HepG2 (cell line): ENCODE data around the gene C11orf24. TPM values are rescaled to one million over a fixed set of nuclear protein-coding genes. Genes with fewer than 3 reads are reported as not detected.

Experiments used
- HHEX ChIP-seq: IDR thresholded peaks from 2 replicates; pipeline ENCODE4 v1.6.1; 2016; ENCODE audit warnings: control low read depth
- KLF15 ChIP-seq: sonication (generic); formaldehyde crosslinking; IDR thresholded peaks from 2 replicates; pipeline ENCODE4 v1.8.1; 2023; ENCODE audit warnings: borderline replicate concordance, mild to moderate bottlenecking, inconsistent platforms, missing genetic modification reagents, mixed read lengths
- KLF6 ChIP-seq: IDR thresholded peaks from 2 replicates; pipeline ENCODE4 v1.8.0; 2016; ENCODE audit warnings: missing biosample characterization, missing genetic modification reagents
- MAFG ChIP-seq: sonication (generic); formaldehyde crosslinking; IDR thresholded peaks from 2 replicates; pipeline ENCODE4 v1.5.1; 2020; ENCODE audit warnings: mild to moderate bottlenecking, missing genetic modification reagents
- SNAPC5 ChIP-seq: sonication (generic); formaldehyde crosslinking; IDR thresholded peaks from 2 replicates; pipeline ENCODE4 v1.8.1; 2023; ENCODE audit warnings: mild to moderate bottlenecking, missing genetic modification reagents, borderline replicate concordance
- SRSF1 ChIP-seq: fragments of 200-400 bp; formaldehyde crosslinking; optimal IDR thresholded peaks from 2 replicates; pipeline ENCODE3; 2017; ENCODE audit warnings: mild to moderate bottlenecking, low read depth, low read length, moderate library complexity
- ZGPAT ChIP-seq: IDR thresholded peaks from 2 replicates; pipeline ENCODE4 v1.6.1; 2016; ENCODE audit warnings: mild to moderate bottlenecking
- ZNF136 ChIP-seq: sonication (generic); formaldehyde crosslinking; IDR thresholded peaks from 2 replicates; pipeline ENCODE4 v1.8.1; 2022; ENCODE audit warnings: low read depth, mild to moderate bottlenecking, moderate library complexity, missing genetic modification reagents
- ZNF281 ChIP-seq: sonication (generic); formaldehyde crosslinking; IDR thresholded peaks from 2 replicates; pipeline ENCODE4 v1.4.0; 2020; ENCODE audit warnings: missing genetic modification reagents, borderline replicate concordance
- ZNF44 ChIP-seq: sonication (generic); formaldehyde crosslinking; IDR thresholded peaks from 2 replicates; pipeline ENCODE4 v1.5.1; 2020; ENCODE audit warnings: mild to moderate bottlenecking, missing genetic modification reagents
- ZNF589 ChIP-seq: sonication (generic); formaldehyde crosslinking; conservative IDR thresholded peaks from 2 replicates; pipeline ENCODE4 v1.8.0; 2022; ENCODE audit warnings: mild to moderate bottlenecking, moderate library complexity, missing genetic modification reagents
- polyA plus RNA-seq, 8 experiments: library from polyadenylated mRNA; depleted of rRNA in 3 of 8; stranded (reverse) in 7 of 8; unstranded in 1 of 8; fragments of >200 nt; fragmentation: Illumina TruSeq in 4 of 8; extraction: Trizol in 4 of 8; gene quantifications; 2 replicates each; pipeline versions ENCODE4 v1.2.1 to v1.2.3, GENCODE V29; 2011 to 2016; ENCODE audit warnings: low read depth in 4 of 8, missing spikeins in 1 of 8, mixed read lengths in 1 of 8; ENCODE audit not compliant: insufficient read depth in 1 of 8
- total RNA-seq, 5 experiments: library from RNA; depleted of rRNA; stranded (reverse); fragments of >200 nt; fragmentation: Illumina TruSeq; extraction: Trizol; gene quantifications; 2 replicates each; pipeline ENCODE4 v1.2.3, GENCODE V29; 2016; ENCODE audit warnings: low read depth in 1 of 5
- TF ChIP-seq, protein P1 (sequence below): sonication (generic); formaldehyde crosslinking; IDR thresholded peaks from 2 replicates; pipeline ENCODE4 v1.5.0; 2020; ENCODE audit warnings: mild to moderate bottlenecking, missing genetic modification reagents
- TF ChIP-seq, protein P2 (sequence below): IDR thresholded peaks from 2 replicates; pipeline ENCODE4 v1.6.1; 2016
- TF ChIP-seq, protein P3 (sequence below), 2 experiments: sonication (generic) in 1 of 2; formaldehyde crosslinking in 1 of 2; IDR thresholded peaks; 2 replicates each; pipeline versions ENCODE4 v1.4.0 to v1.6.1; 2016 to 2020; ENCODE audit warnings: borderline replicate concordance in 1 of 2, low read depth in 1 of 2, mild to moderate bottlenecking in 1 of 2, missing genetic modification reagents in 1 of 2

C11orf24 gene
- total and polyA plus RNA-seq, 2 of the 13 experiments (the other 11 are each of a cell fraction or from before 2014, with no cell fraction given): 52.9 to 55.5 TPM

- TF ChIP-seq, protein P1, sequence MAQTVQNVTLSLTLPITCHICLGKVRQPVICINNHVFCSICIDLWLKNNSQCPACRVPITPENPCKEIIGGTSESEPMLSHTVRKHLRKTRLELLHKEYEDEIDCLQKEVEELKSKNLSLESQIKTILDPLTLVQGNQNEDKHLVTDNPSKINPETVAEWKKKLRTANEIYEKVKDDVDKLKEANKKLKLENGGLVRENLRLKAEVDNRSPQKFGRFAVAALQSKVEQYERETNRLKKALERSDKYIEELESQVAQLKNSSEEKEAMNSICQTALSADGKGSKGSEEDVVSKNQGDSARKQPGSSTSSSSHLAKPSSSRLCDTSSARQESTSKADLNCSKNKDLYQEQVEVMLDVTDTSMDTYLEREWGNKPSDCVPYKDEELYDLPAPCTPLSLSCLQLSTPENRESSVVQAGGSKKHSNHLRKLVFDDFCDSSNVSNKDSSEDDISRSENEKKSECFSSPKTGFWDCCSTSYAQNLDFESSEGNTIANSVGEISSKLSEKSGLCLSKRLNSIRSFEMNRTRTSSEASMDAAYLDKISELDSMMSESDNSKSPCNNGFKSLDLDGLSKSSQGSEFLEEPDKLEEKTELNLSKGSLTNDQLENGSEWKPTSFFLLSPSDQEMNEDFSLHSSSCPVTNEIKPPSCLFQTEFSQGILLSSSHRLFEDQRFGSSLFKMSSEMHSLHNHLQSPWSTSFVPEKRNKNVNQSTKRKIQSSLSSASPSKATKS (CRISPR knock-in tag): no peak
- TF ChIP-seq KLF6 (CRISPR knock-in tag) (peak; percentile 75), KLF15 (CRISPR knock-in tag) (0 out of 2 replicates have a peak, but pooled peaks have one; percentile 5), ZGPAT (CRISPR knock-in tag) (peak; percentile 70; the same call in 1 of the 2 replicates), ZNF44 (no peak), ZNF136 (CRISPR knock-in tag) (no peak), HHEX (CRISPR knock-in tag) (no peak), SRSF1 (no peak), ZNF589 (CRISPR knock-in tag) (no peak; the same call in 1 of the 2 replicates), MAFG (no peak), SNAPC5 (CRISPR knock-in tag) (no peak), ZNF281 (CRISPR knock-in tag) (no peak)
- TF ChIP-seq, protein P2, sequence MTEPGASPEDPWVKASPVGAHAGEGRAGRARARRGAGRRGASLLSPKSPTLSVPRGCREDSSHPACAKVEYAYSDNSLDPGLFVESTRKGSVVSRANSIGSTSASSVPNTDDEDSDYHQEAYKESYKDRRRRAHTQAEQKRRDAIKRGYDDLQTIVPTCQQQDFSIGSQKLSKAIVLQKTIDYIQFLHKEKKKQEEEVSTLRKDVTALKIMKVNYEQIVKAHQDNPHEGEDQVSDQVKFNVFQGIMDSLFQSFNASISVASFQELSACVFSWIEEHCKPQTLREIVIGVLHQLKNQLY (CRISPR knock-in tag): 0 out of 2 replicates have a peak, but pooled peaks have one; percentile 5
- TF ChIP-seq, protein P3, sequence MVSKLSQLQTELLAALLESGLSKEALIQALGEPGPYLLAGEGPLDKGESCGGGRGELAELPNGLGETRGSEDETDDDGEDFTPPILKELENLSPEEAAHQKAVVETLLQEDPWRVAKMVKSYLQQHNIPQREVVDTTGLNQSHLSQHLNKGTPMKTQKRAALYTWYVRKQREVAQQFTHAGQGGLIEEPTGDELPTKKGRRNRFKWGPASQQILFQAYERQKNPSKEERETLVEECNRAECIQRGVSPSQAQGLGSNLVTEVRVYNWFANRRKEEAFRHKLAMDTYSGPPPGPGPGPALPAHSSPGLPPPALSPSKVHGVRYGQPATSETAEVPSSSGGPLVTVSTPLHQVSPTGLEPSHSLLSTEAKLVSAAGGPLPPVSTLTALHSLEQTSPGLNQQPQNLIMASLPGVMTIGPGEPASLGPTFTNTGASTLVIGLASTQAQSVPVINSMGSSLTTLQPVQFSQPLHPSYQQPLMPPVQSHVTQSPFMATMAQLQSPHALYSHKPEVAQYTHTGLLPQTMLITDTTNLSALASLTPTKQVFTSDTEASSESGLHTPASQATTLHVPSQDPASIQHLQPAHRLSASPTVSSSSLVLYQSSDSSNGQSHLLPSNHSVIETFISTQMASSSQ (IDR thresholded peaks at IDR 0.05; ENCODE audit: low read depth): no peak
- TF ChIP-seq, protein P3 (CRISPR knock-in tag; IDR thresholded peaks at IDR 0.05; ENCODE audit: borderline replicate concordance): peak; percentile 54; the same call in 1 of the 2 replicates
These were observed at the start of gene C11orf24 (continued) for GRCh38 chr11:68271781-68272608.
